K562 (cell line): ENCODE measurements around the gene YARS1. TPM values are rescaled to one million over a fixed set of nuclear protein-coding genes. Genes with fewer than 3 reads are reported as not detected.

Experiments
- CTCF ChIP-seq, 3 experiments: IDR thresholded peaks in 2 of 3; conservative IDR thresholded peaks in 1 of 3; 2 replicates each; pipeline ENCODE4 v1.5.1; 2011 to 2012; ENCODE audit warnings: low read length in 3 of 3, mild to moderate bottlenecking in 3 of 3, control low read depth in 2 of 3, improper control_type of control experiment in 1 of 3, inconsistent platforms in 1 of 3, low read depth in 1 of 3, mixed read lengths in 1 of 3, moderate library complexity in 1 of 3; ENCODE audit not compliant: insufficient read depth in 2 of 3
- EHMT2 ChIP-seq: fragments of 450-650 bp; IDR thresholded peaks from 2 replicates; pipeline ENCODE4 v1.6.1; 2018; ENCODE audit warnings: antibody characterized with exemption
- ESRRA ChIP-seq: fragments of 450-650 bp; IDR thresholded peaks from 2 replicates; pipeline ENCODE4 v1.6.1; 2014; ENCODE audit warnings: low read depth, mild to moderate bottlenecking, moderate library complexity, borderline replicate concordance
- GTF2F1 ChIP-seq: IDR thresholded peaks from 2 replicates; pipeline ENCODE4 v1.6.1; 2011; ENCODE audit warnings: low read depth, low read length, improper control_type of control experiment
- KLF1 ChIP-seq: fragments of 450-650 bp; IDR thresholded peaks from 2 replicates; pipeline ENCODE4 v1.6.1; 2016; ENCODE audit warnings: missing genetic modification characterization, missing compliant biosample characterization
- RBM15 ChIP-seq: fragments of 200-400 bp; formaldehyde crosslinking; IDR thresholded peaks from 2 replicates; pipeline ENCODE4 v1.6.1; 2018; ENCODE audit warnings: mild to moderate bottlenecking, low read length, moderate library complexity; ENCODE audit not compliant: insufficient read depth
- SPI1 ChIP-seq: IDR thresholded peaks from 2 replicates; pipeline ENCODE4 v1.6.1; 2011; ENCODE audit warnings: low read depth, low read length, control low read depth, borderline replicate concordance
- TAL1 ChIP-seq: fragments of 450-650 bp; IDR thresholded peaks from 2 replicates; pipeline ENCODE4 v1.6.1; 2016; ENCODE audit warnings: mild to moderate bottlenecking
- THRA ChIP-seq: fragments of 450-650 bp; IDR thresholded peaks from 2 replicates; pipeline ENCODE4 v1.6.1; 2017; ENCODE audit warnings: mild to moderate bottlenecking, moderate library complexity
- TOE1 ChIP-seq, 2 experiments: fragments of 450-650 bp in 1 of 2; sonication (generic) in 1 of 2; formaldehyde crosslinking in 1 of 2; IDR thresholded peaks; 2 replicates each; pipeline versions ENCODE4 v1.7.1 to v1.8.0; 2016 to 2022; ENCODE audit warnings: borderline replicate concordance in 2 of 2, mild to moderate bottlenecking in 2 of 2, antibody characterized with exemption in 1 of 2, inconsistent platforms in 1 of 2, low read depth in 1 of 2, missing genetic modification reagents in 1 of 2, moderate library complexity in 1 of 2
- TSC22D4 ChIP-seq: fragments of 450-650 bp; IDR thresholded peaks from 2 replicates; pipeline ENCODE4 v1.6.1; 2016; ENCODE audit warnings: missing genetic modification characterization, missing biosample characterization, control low read depth
- USF2 ChIP-seq: sonication (generic); formaldehyde crosslinking; IDR thresholded peaks from 2 replicates; pipeline ENCODE4 v1.5.0; 2020; ENCODE audit warnings: missing genetic modification reagents
- ZNF384 ChIP-seq: IDR thresholded peaks from 2 replicates; pipeline ENCODE4 v1.6.1; 2012; ENCODE audit warnings: low read depth, low read length, improper control_type of control experiment
- ZNF639 ChIP-seq, 2 experiments: fragments of 200-800 bp in 1 of 2; sonication (Bioruptor generic) in 1 of 2; sonication (generic) in 1 of 2; formaldehyde crosslinking in 1 of 2; IDR thresholded peaks in 1 of 2; conservative IDR thresholded peaks in 1 of 2; 2 replicates each; pipeline versions ENCODE4 v1.5.0 to v1.6.1; 2016 to 2020; ENCODE audit warnings: missing compliant biosample characterization in 1 of 2, missing genetic modification characterization in 1 of 2, missing genetic modification reagents in 1 of 2
- polyA plus RNA-seq, 8 experiments: library from polyadenylated mRNA; depleted of rRNA in 4 of 8; stranded (reverse) in 5 of 8; unstranded in 3 of 8; fragments of >200 nt; fragmentation: Nextera tagmentation in 2 of 8; fragmentation: Illumina TruSeq in 1 of 8; extraction: Ambion mirVana in 2 of 8; extraction: Trizol in 1 of 8; gene quantifications; 2 replicates each; pipeline versions ENCODE4 v1.2.1 to v1.2.3, GENCODE V29; 2011 to 2014; ENCODE audit warnings: inconsistent platforms in 1 of 8, missing spikeins in 1 of 8
- total RNA-seq, 7 experiments: library from RNA; depleted of rRNA in 6 of 7; stranded (reverse); fragments of >200 nt in 6 of 7; fragmentation: Illumina TruSeq in 2 of 7; extraction: Trizol in 2 of 7; gene quantifications; 2 replicates each; pipeline versions ENCODE4 v1.2.1 to v1.2.3, GENCODE V29; 2011 to 2021; ENCODE audit warnings: low replicate concordance in 1 of 7
- TF ChIP-seq, protein P1 (sequence below): fragments of 450-650 bp; IDR thresholded peaks from 2 replicates; pipeline ENCODE4 v1.6.1; 2014; ENCODE audit warnings: low read depth, mild to moderate bottlenecking, moderate library complexity, borderline replicate concordance
- TF ChIP-seq, protein P2 (sequence below): fragments of 150-350 bp; conservative IDR thresholded peaks from 2 replicates; pipeline ENCODE4 v1.6.1; 2014; ENCODE audit warnings: low read length

YARS1 gene
- total and polyA plus RNA-seq, 9 of the 15 experiments (the other 6 are each of a cell fraction or from before 2014, with no cell fraction given), result 66.2 to 336 (median 201) TPM

- TF ChIP-seq, protein P1, sequence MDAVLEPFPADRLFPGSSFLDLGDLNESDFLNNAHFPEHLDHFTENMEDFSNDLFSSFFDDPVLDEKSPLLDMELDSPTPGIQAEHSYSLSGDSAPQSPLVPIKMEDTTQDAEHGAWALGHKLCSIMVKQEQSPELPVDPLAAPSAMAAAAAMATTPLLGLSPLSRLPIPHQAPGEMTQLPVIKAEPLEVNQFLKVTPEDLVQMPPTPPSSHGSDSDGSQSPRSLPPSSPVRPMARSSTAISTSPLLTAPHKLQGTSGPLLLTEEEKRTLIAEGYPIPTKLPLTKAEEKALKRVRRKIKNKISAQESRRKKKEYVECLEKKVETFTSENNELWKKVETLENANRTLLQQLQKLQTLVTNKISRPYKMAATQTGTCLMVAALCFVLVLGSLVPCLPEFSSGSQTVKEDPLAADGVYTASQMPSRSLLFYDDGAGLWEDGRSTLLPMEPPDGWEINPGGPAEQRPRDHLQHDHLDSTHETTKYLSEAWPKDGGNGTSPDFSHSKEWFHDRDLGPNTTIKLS, result no peak
- TF ChIP-seq TOE1 (IDR thresholded peaks at IDR 0.05; ENCODE audit: borderline replicate concordance) (peak; percentile 58; the same call in 1 of the 2 replicates), TOE1 (CRISPR knock-in tag; IDR thresholded peaks at IDR 0.05; ENCODE audit: borderline replicate concordance, low read depth) (no peak), TAL1 (peak; percentile 92), USF2 (CRISPR knock-in tag) (no peak), SPI1 (peak; percentile 90), ESRRA (peak; percentile 95), CTCF (IDR thresholded peaks at IDR 0.05 in 2 of 3, conservative IDR thresholded peaks at IDR 0.05 in 1 of 3; ENCODE audit: insufficient read depth in 2 of 3, low read depth in 1 of 3, low read length in 3 of 3) (no peak), RBM15 (no peak), GTF2F1 (no peak), TSC22D4 (no peak), ZNF639 (CRISPR knock-in tag; conservative IDR thresholded peaks at IDR 0.05 in 1 of 2, IDR thresholded peaks at IDR 0.05 in 1 of 2) (peak in 1 of 2 experiments; percentile 75; a peak in 1 of 4 replicates), KLF1 (peak; percentile 75; the same call in 1 of the 2 replicates), THRA (no peak), EHMT2 (peak; percentile 45), ZNF384 (no peak)
- TF ChIP-seq, protein P2, sequence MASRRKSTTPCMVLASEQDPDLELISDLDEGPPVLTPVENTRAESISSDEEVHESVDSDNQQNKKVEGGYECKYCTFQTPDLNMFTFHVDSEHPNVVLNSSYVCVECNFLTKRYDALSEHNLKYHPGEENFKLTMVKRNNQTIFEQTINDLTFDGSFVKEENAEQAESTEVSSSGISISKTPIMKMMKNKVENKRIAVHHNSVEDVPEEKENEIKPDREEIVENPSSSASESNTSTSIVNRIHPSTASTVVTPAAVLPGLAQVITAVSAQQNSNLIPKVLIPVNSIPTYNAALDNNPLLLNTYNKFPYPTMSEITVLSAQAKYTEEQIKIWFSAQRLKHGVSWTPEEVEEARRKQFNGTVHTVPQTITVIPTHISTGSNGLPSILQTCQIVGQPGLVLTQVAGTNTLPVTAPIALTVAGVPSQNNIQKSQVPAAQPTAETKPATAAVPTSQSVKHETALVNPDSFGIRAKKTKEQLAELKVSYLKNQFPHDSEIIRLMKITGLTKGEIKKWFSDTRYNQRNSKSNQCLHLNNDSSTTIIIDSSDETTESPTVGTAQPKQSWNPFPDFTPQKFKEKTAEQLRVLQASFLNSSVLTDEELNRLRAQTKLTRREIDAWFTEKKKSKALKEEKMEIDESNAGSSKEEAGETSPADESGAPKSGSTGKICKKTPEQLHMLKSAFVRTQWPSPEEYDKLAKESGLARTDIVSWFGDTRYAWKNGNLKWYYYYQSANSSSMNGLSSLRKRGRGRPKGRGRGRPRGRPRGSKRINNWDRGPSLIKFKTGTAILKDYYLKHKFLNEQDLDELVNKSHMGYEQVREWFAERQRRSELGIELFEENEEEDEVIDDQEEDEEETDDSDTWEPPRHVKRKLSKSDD, result no peak
Measured at GRCh38 chr1:32757213-32757895, 59.8 kb downstream of the YARS1 start (continued).
